SK-N-SH treated with all-trans-retinoic acid at 6 μM for 48 hours (cell line): ENCODE results near the gene ATG2A.

Experiments used
- ARNTL ChIP-seq: fragments of 450-650 bp; formaldehyde crosslinking; IDR thresholded peaks from 2 replicates; pipeline ENCODE4 v1.5.0; 2020; ENCODE audit warnings: low read depth, mild to moderate bottlenecking, moderate library complexity, borderline replicate concordance
- PATZ1 ChIP-seq: fragments of 250-450 bp; sonication (Bioruptor Pico); IDR thresholded peaks from 2 replicates; pipeline ENCODE4 v1.8.0; 2020; ENCODE audit warnings: mild to moderate bottlenecking, moderate library complexity, borderline replicate concordance
- SNAI2 ChIP-seq: fragments of 250-450 bp; sonication (Bioruptor Pico); IDR thresholded peaks from 2 replicates; pipeline ENCODE4 v1.5.0; 2020; ENCODE audit warnings: mild to moderate bottlenecking, moderate library complexity
- TCF4 ChIP-seq: fragments of 250-450 bp; sonication (Bioruptor Pico); IDR thresholded peaks from 2 replicates; pipeline ENCODE4 v1.8.0; 2021; ENCODE audit warnings: mild to moderate bottlenecking, moderate library complexity, borderline replicate concordance
- TOX ChIP-seq: fragments of 250-450 bp; sonication (Bioruptor Pico); IDR thresholded peaks from 2 replicates; pipeline ENCODE4 v1.8.0; 2021; ENCODE audit warnings: mild to moderate bottlenecking, moderate library complexity, borderline replicate concordance
- ZC3H10 ChIP-seq: fragments of 250-450 bp; sonication (Bioruptor Pico); IDR thresholded peaks from 2 replicates; pipeline ENCODE4 v1.5.1; 2021; ENCODE audit warnings: mild to moderate bottlenecking, moderate library complexity
- ZFP3 ChIP-seq: fragments of 250-450 bp; sonication (Bioruptor Pico); IDR thresholded peaks from 2 replicates; pipeline ENCODE4 v1.5.0; 2020; ENCODE audit warnings: mild to moderate bottlenecking, moderate library complexity
- ZNF565 ChIP-seq: fragments of 450-650 bp; formaldehyde crosslinking; conservative IDR thresholded peaks from 2 replicates; pipeline ENCODE4 v1.5.0; 2020; ENCODE audit warnings: low read depth, mild to moderate bottlenecking, moderate library complexity

- TF ChIP-seq SNAI2 (CRISPR knock-in tag) (no peak), TOX (CRISPR knock-in tag) (no peak), ZNF565 (CRISPR knock-in tag) (no peak), ZC3H10 (no peak), TCF4 (CRISPR knock-in tag) (no peak), ARNTL (no peak), ZFP3 (CRISPR knock-in tag) (no peak), PATZ1 (CRISPR knock-in tag) (no peak)
Observed at GRCh38 chr11:64900774-64901173, 16.2 kb downstream of the ATG2A start.
